ENCODE results near the gene BMPER.

- TF ChIP-seq POLR2A (IDR thresholded peaks at IDR 0.05) (no peak), POLR2AphosphoS5 (IDR thresholded peaks at IDR 0.05; ENCODE audit: insufficient read depth in 1 of 2, low read depth in 1 of 2) (peak; percentile 18 to 66)
Observed at GRCh38 chr7:34155220-34155908, 250.0 kb downstream of the BMPER start.

Data from vagina (tissue), 2 donors.